B cell (primary cell): ENCODE results near the gene CLRN1. TPM values are rescaled to one million over a fixed set of nuclear protein-coding genes. Genes with fewer than 3 reads are reported as not detected.

Experiments
- ATAC-seq: fragments of 200-7000 bp; cut with Tn5 transposase; one replicate; pipeline ENCODE4 v1.10.0; 2021; ENCODE audit warnings: low read depth, mild to moderate bottlenecking, moderate number of reproducible peaks, moderate library complexity
- CTCF ChIA-PET: fragments of 350-600 bp; sonication (Branson Sonifier 250); formaldehyde crosslinking; loops from one replicate; lab custom pipeline; 2021; ENCODE audit warnings: antibody characterized with exemption, inconsistent platforms; lab: Charles Lee
- POLR2A ChIA-PET: fragments of 350-600 bp; sonication (Branson Sonifier 250); formaldehyde crosslinking; loops from one replicate; lab custom pipeline; 2021; ENCODE audit warnings: antibody characterized with exemption; lab: Charles Lee
- DNase-seq: peaks from one replicate; pipeline ENCODE4 v3.0.0; 2013
- H2AFZ ChIP-seq: 2 replicates; pipeline ENCODE4 v1.6.1; 2012; ENCODE audit warnings: mild to moderate bottlenecking, low read depth, low read length; ENCODE audit not compliant: insufficient read depth, poor library complexity, severe bottlenecking
- H3K27ac ChIP-seq, 2 donors: 1 replicate in 1 of 2; 2 replicates in 1 of 2; pipeline ENCODE4 v1.5.1; 2012 to 2013; ENCODE audit warnings: low read length in 2 of 2, mild to moderate bottlenecking in 2 of 2, moderate library complexity in 1 of 2
- H3K27me3 ChIP-seq, 4 experiments: fragments of 200-600 bp in 1 of 4; sonication (generic) in 1 of 4; replicated peaks in 1 of 4; 1 replicate in 2 of 4; 2 replicates in 2 of 4; pipeline versions ENCODE4 v1.6.1 to v1.7.0; 2013 to 2016; ENCODE audit warnings: low read length in 3 of 4, mild to moderate bottlenecking in 2 of 4, mixed read lengths in 1 of 4, moderate library complexity in 1 of 4; ENCODE audit not compliant: insufficient read depth in 4 of 4, control insufficient read depth in 3 of 4; ENCODE audit errors: control extremely low read depth in 1 of 4
- H3K36me3 ChIP-seq, 2 experiments: replicated peaks in 1 of 2; 1 replicate in 1 of 2; 2 replicates in 1 of 2; pipeline versions ENCODE4 v1.6.1 to v1.7.1; 2013; ENCODE audit warnings: low read length in 1 of 2; ENCODE audit not compliant: insufficient read depth in 2 of 2, control insufficient read depth in 1 of 2; ENCODE audit errors: control extremely low read depth in 1 of 2, extremely low read depth in 1 of 2
- H3K4me1 ChIP-seq, 2 donors: fragments of 200-600 bp in 1 of 2; sonication (generic) in 1 of 2; 1 replicate in 1 of 2; 2 replicates in 1 of 2; pipeline versions ENCODE4 v1.5.1 to v1.6.1; 2013 to 2017; ENCODE audit warnings: low read length in 2 of 2; ENCODE audit not compliant: control insufficient read depth in 2 of 2, insufficient read depth in 2 of 2
- H3K4me2 ChIP-seq: replicated peaks from 2 replicates; pipeline ENCODE3; 2012; ENCODE audit warnings: mild to moderate bottlenecking, low read depth, low read length; ENCODE audit not compliant: poor library complexity, severe bottlenecking
- H3K4me3 ChIP-seq, 5 experiments: fragments of 200-600 bp in 1 of 5; sonication (generic) in 1 of 5; 1 replicate in 3 of 5; 2 replicates in 2 of 5; pipeline versions ENCODE4 v1.5.1 to v1.7.0; 2011 to 2016; ENCODE audit warnings: low read length in 4 of 5, mild to moderate bottlenecking in 4 of 5, low read depth in 2 of 5, control low read depth in 1 of 5, moderate library complexity in 1 of 5; ENCODE audit not compliant: insufficient read depth in 1 of 5; ENCODE audit errors: control extremely low read depth in 1 of 5, extremely low read depth in 1 of 5
- H3K79me2 ChIP-seq: fragments of 200-600 bp; sonication (generic); one replicate; pipeline ENCODE4 v1.6.0; 2016; ENCODE audit warnings: low read length; ENCODE audit not compliant: control insufficient read depth, insufficient read depth
- H3K9ac ChIP-seq: fragments of 200-600 bp; sonication (generic); 2 replicates; pipeline ENCODE4 v1.6.1; 2017; ENCODE audit warnings: mild to moderate bottlenecking, low read length, moderate library complexity
- H3K9me3 ChIP-seq, 3 donors: one replicate each; pipeline versions ENCODE4 v1.6.1 to v1.7.1; 2013; ENCODE audit warnings: low read length in 2 of 3; ENCODE audit not compliant: control insufficient read depth in 2 of 3, insufficient read depth in 1 of 3; ENCODE audit errors: control extremely low read depth in 1 of 3
- H4K20me1 ChIP-seq: 2 replicates; pipeline ENCODE4 v1.6.0; 2012; ENCODE audit warnings: mild to moderate bottlenecking, low read length; ENCODE audit not compliant: insufficient read depth, control insufficient read depth, poor library complexity, severe bottlenecking
- H3K27ac Mint-ChIP-seq: one replicate; pipeline ENCODE4 v1.8.0; 2021; ENCODE audit warnings: mixed read lengths
- H3K27me3 Mint-ChIP-seq: one replicate; pipeline ENCODE4 v1.8.0; 2021; ENCODE audit warnings: mixed read lengths
- H3K4me1 Mint-ChIP-seq: one replicate; pipeline ENCODE4 v1.8.0; 2021; ENCODE audit warnings: mixed read lengths
- H3K4me3 Mint-ChIP-seq: one replicate; pipeline ENCODE4 v1.8.0; 2021; ENCODE audit warnings: mixed read lengths
- H3K9me3 Mint-ChIP-seq: one replicate; pipeline ENCODE4 v1.8.0; 2022; ENCODE audit warnings: mixed read lengths; ENCODE audit not compliant: insufficient read depth
- CTCF ChIP-seq: fragments of 200-600 bp; IDR thresholded peaks from one replicate; pipeline ENCODE4 v1.8.0; 2022; ENCODE audit warnings: antibody characterized with exemption, mild to moderate bottlenecking
- EZH2 ChIP-seq: IDR thresholded peaks from 2 replicates; pipeline ENCODE4 v1.6.1; 2012; ENCODE audit warnings: borderline replicate concordance, low read depth, mild to moderate bottlenecking, moderate library complexity, low read length; ENCODE audit not compliant: insufficient read depth, poor library complexity, severe bottlenecking
- intact Hi-C: fragments of 100-400 bp; cut with micrococcal nuclease; formaldehyde crosslinking; loops from one replicate; pipeline ENCODE4 v1.10.0; 2022
- polyA plus RNA-seq: library from polyadenylated mRNA; depleted of rRNA; stranded (reverse); fragments of >200 nt; gene quantifications from 2 replicates; pipeline ENCODE4 v1.2.3, GENCODE V29; 2012
- total RNA-seq, 2 donors: library from RNA; stranded (reverse); fragments of 120-200 nt in 1 of 2; gene quantifications; 1 replicate in 1 of 2; 2 replicates in 1 of 2; pipeline versions ENCODE4 v1.2.3 to v1.2.4, GENCODE V29; 2013 to 2022

The CLRN1 gene
- total and polyA plus RNA-seq, 2 donors (not counting 1 experiment from before 2014, with no cell fraction given) = not detected

DNA sequence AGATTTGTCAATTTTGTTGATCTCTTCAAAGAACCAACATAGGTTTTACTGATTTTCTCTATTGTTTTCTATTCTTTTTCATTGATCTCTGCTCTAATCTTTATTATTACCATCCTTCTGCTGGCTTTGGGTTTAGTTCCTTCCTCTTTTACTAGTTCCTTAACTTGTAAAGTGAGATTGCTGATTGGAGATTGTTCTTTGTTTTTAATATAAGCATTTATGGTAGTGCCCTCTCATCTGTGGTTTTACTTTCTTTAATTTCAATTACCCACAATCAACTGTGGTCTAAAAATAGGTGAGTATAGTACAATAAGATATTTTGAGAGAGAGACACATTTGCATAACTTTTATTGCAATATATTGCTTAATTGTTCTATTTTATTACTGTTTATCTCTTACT is 13.2 kb upstream of the CLRN1 start:
- H3K36me3 ChIP-seq = no peaks in the 10 kb centered on the region
- Mint-ChIP-seq H3K27ac (no peak overlapping the region), H3K4me1 (peaks cover 2% of the 10 kb centered on the region), H3K27me3 (peaks cover 14% of the 10 kb centered on the region), H3K4me3 (no peak overlapping the region), H3K9me3 (no peaks in the 10 kb centered on the region)
- H3K4me2 ChIP-seq = no peak overlapping the region
- no peaks in the 10 kb centered on the region for H3K4me1 ChIP-seq
- ChIA-PET POLR2A (no interaction called here), CTCF (no interaction called here)
- intact Hi-C loops = no loop called here
- H2AFZ ChIP-seq = no peak overlapping the region
- H3K9ac ChIP-seq = no peak overlapping the region
- no peak overlapping the region for H3K4me3 ChIP-seq
- H3K27me3 ChIP-seq = peaks cover 0 to 3% (median 0%) of the 10 kb centered on the region in 4 experiments
- H3K79me2 ChIP-seq = no peaks in the 10 kb centered on the region
- no peaks in the 10 kb centered on the region for H4K20me1 ChIP-seq
- peaks cover 0 to 1% (median 0%) of the 10 kb centered on the region in 3 donors for H3K9me3 ChIP-seq
- TF ChIP-seq CTCF = no peak
- TF ChIP-seq EZH2 = no peak
- DNase-seq = no peak
- ATAC-seq = no peak
- no peak overlapping the region for H3K27ac ChIP-seq

- H3K27ac ChIP-seq = no peak overlapping the region
- no peaks in the 10 kb centered on the region for H3K36me3 ChIP-seq
- no peaks in the 10 kb centered on the region for H3K4me1 ChIP-seq
- no peak overlapping the region for H3K4me2 ChIP-seq
- H3K27me3 Mint-ChIP-seq = peaks cover 12% of the 10 kb centered on the region
- no peaks in the 10 kb centered on the region for H3K9me3 Mint-ChIP-seq
- ATAC-seq (no peak), DNase-seq (no peak)
- peaks cover 0 to 1% (median 0%) of the 10 kb centered on the region in 3 donors for H3K9me3 ChIP-seq
- H3K4me1 Mint-ChIP-seq = peaks cover 2% of the 10 kb centered on the region
- TF ChIP-seq EZH2 (no peak), CTCF (no peak)
- ChIA-PET CTCF (no interaction called here), POLR2A (no interaction called here)
- H2AFZ ChIP-seq = no peak overlapping the region
- no peaks in the 10 kb centered on the region for H4K20me1 ChIP-seq
- no peaks in the 10 kb centered on the region for H3K27me3 ChIP-seq
- no peak overlapping the region for H3K4me3 ChIP-seq
- H3K79me2 ChIP-seq = no peaks in the 10 kb centered on the region
- H3K4me3 Mint-ChIP-seq = no peak overlapping the region
- H3K9ac ChIP-seq = no peak overlapping the region
- intact Hi-C loops = no loop called here
- no peak overlapping the region for H3K27ac Mint-ChIP-seq
These were observed 11.5 kb upstream of the CLRN1 start for GRCh38 chr3:150984066-150984465.
